K562 (cell line): Measurements from ENCODE around the gene IGSF3. TPM values are rescaled to one million over a fixed set of nuclear protein-coding genes. Genes with fewer than 3 reads are reported as not detected.

Experiments
- ATAC-seq: fragments of 200-7000 bp; cut with Tn5 transposase; 3 replicates; pipeline ENCODE4 v1.9.1; 2020; ENCODE audit warnings: moderate library complexity
- BruUV-seq: library from RNA; stranded (reverse); fragments of 400-500 nt; replicated peaks from 2 replicates; lab custom pipeline; 2021; lab: Mats Ljungman, UMichigan
- CTCF ChIA-PET: fragments of 300-600 bp; formaldehyde crosslinking; extraction: SDS; loops from one replicate; lab custom pipeline; 2021; ENCODE audit warnings: low intra/inter-chr PET ratio; lab: Yijun Ruan, JAX
- POLR2A ChIA-PET: fragments of 300-600, 350-650 bp; sonication (Branson Sonifier 250); formaldehyde crosslinking; extraction: SDS; loops from one replicate; lab custom pipeline; 2021; ENCODE audit warnings: antibody characterized with exemption, inconsistent platforms; lab: Yijun Ruan, JAX
- DNase-seq, 4 experiments: peaks; one replicate each; pipeline versions ENCODE4 v3.0.0 to v3.0.0-alpha.2; 2011 to 2018; ENCODE audit warnings: low spot score in 3 of 4, mixed read lengths in 3 of 4; ENCODE audit errors: extremely low read depth in 1 of 4
- FAIRE-seq: peaks from 2 replicates; lab custom pipeline; 2011; peaks lifted over from hg19 to GRCh38; lab: Jason Lieb, UNC
- H2AFZ ChIP-seq: 2 replicates; pipeline ENCODE4 v1.6.0; 2011; ENCODE audit warnings: low read depth, low read length, control low read depth, inconsistent platforms
- H3K27ac ChIP-seq: fragments of 200-600 bp; 3 replicates; pipeline ENCODE4 v1.8.0; 2011; ENCODE audit warnings: low read depth, mild to moderate bottlenecking, control low read depth, inconsistent platforms, low read length, moderate library complexity, mixed read lengths; ENCODE audit errors: extremely low read depth
- H3K27me3 ChIP-seq, 2 experiments: fragments of 300-600 bp in 1 of 2; 2 replicates in 1 of 2; 3 replicates in 1 of 2; pipeline versions ENCODE4 v1.6.0 to v1.8.0; 2011; ENCODE audit warnings: inconsistent platforms in 2 of 2, low read length in 2 of 2, mild to moderate bottlenecking in 1 of 2, mixed read lengths in 1 of 2, moderate library complexity in 1 of 2; ENCODE audit not compliant: control insufficient read depth in 2 of 2, insufficient read depth in 2 of 2
- H3K36me3 ChIP-seq: fragments of 300-600 bp; 3 replicates; pipeline ENCODE4 v1.8.0; 2011; ENCODE audit warnings: mild to moderate bottlenecking, low read length, inconsistent platforms; ENCODE audit not compliant: control insufficient read depth, insufficient read depth
- H3K4me1 ChIP-seq, 2 experiments: fragments of 200-600 bp in 1 of 2; replicated peaks in 1 of 2; 2 replicates in 1 of 2; 3 replicates in 1 of 2; pipeline versions ENCODE4 v1.5.1 to v1.8.0; 2011; ENCODE audit warnings: inconsistent platforms in 2 of 2, low read length in 2 of 2, mild to moderate bottlenecking in 1 of 2, mixed read lengths in 1 of 2, moderate library complexity in 1 of 2; ENCODE audit not compliant: control insufficient read depth in 2 of 2, insufficient read depth in 2 of 2
- H3K4me2 ChIP-seq: 2 replicates; pipeline ENCODE4 v1.6.1; 2011; ENCODE audit warnings: low read length, control low read depth, inconsistent platforms, mixed read lengths; ENCODE audit not compliant: insufficient read depth
- H3K4me3 ChIP-seq: fragments of 200-600 bp; sonication (generic), shearing (Covaris generic); 2 replicates; pipeline ENCODE4 v1.5.1; 2016; ENCODE audit warnings: control low read depth, inconsistent platforms
- H3K79me2 ChIP-seq: fragments of 200-600 bp; 3 replicates; pipeline ENCODE4 v1.8.0; 2011; ENCODE audit warnings: low read length, inconsistent platforms; ENCODE audit not compliant: control insufficient read depth, insufficient read depth
- H3K9ac ChIP-seq, 2 experiments: 2 replicates each; pipeline versions ENCODE4 v1.6.0 to v1.6.1; 2011; ENCODE audit warnings: low read depth in 2 of 2, low read length in 2 of 2, control low read depth in 1 of 2, inconsistent platforms in 1 of 2, mild to moderate bottlenecking in 1 of 2, mixed read lengths in 1 of 2; ENCODE audit not compliant: insufficient read depth in 1 of 2
- H3K9me1 ChIP-seq: one replicate; pipeline ENCODE4 v1.6.0; 2011; ENCODE audit warnings: inconsistent platforms, mild to moderate bottlenecking, low read length, moderate library complexity; ENCODE audit not compliant: control insufficient read depth, insufficient read depth
- H3K9me3 ChIP-seq: replicated peaks from 2 replicates; pipeline ENCODE4 v1.5.1; 2011; ENCODE audit warnings: low read depth, low read length, inconsistent platforms; ENCODE audit not compliant: control insufficient read depth, insufficient read depth
- H4K20me1 ChIP-seq: replicated peaks from 2 replicates; pipeline ENCODE4 v1.6.1; 2011; ENCODE audit warnings: low read length, inconsistent platforms, mixed read lengths; ENCODE audit not compliant: control insufficient read depth, insufficient read depth
- CEBPG ChIP-seq, 3 experiments: fragments of 200-800 bp in 1 of 3; sonication (Bioruptor generic) in 1 of 3; sonication (generic) in 1 of 3; formaldehyde crosslinking in 1 of 3; IDR thresholded peaks in 2 of 3; conservative IDR thresholded peaks in 1 of 3; 2 replicates each; pipeline versions ENCODE4 v1.6.1 to v1.8.0; 2016 to 2022; ENCODE audit warnings: missing compliant biosample characterization in 2 of 3, missing genetic modification characterization in 2 of 3, mild to moderate bottlenecking in 1 of 3, missing genetic modification reagents in 1 of 3
- HIVEP1 ChIP-seq: fragments of 250-450 bp; sonication (Bioruptor Pico); IDR thresholded peaks from 2 replicates; pipeline ENCODE4 v1.4.0; 2020; ENCODE audit warnings: mild to moderate bottlenecking
- HSF4 ChIP-seq: fragments of 250-450 bp; sonication (Bioruptor Pico); IDR thresholded peaks from 2 replicates; pipeline ENCODE4 v2.1.2; 2022; ENCODE audit warnings: mild to moderate bottlenecking, moderate library complexity, borderline replicate concordance
- KLF16 ChIP-seq: IDR thresholded peaks from 2 replicates; pipeline ENCODE4 v1.6.1; 2016; ENCODE audit warnings: antibody characterized with exemption
- MEIS2 ChIP-seq: fragments of 450-650 bp; IDR thresholded peaks from 2 replicates; pipeline ENCODE4 v1.6.1; 2014; ENCODE audit warnings: mild to moderate bottlenecking; ENCODE audit not compliant: partially characterized antibody
- RBM25 ChIP-seq: fragments of 200-400 bp; formaldehyde crosslinking; IDR thresholded peaks from 2 replicates; pipeline ENCODE4 v1.6.1; 2018; ENCODE audit warnings: low read length, low read depth, moderate library complexity; ENCODE audit not compliant: severe bottlenecking
- ZNF121 ChIP-seq: sonication (generic); formaldehyde crosslinking; conservative IDR thresholded peaks from 2 replicates; pipeline ENCODE4 v1.8.0; 2022; ENCODE audit warnings: missing genetic modification reagents
- ZNF197 ChIP-seq: fragments of 200-800 bp; sonication (Bioruptor generic); IDR thresholded peaks from 2 replicates; pipeline ENCODE4 v1.6.1; 2016; ENCODE audit warnings: low read depth, missing genetic modification characterization, missing compliant biosample characterization
- ZNF274 ChIP-seq: IDR thresholded peaks from 2 replicates; pipeline ENCODE4 v1.6.1; 2011; ENCODE audit warnings: low read depth, mild to moderate bottlenecking, low read length, moderate library complexity, borderline replicate concordance
- ZNF431 ChIP-seq: sonication (generic); formaldehyde crosslinking; IDR thresholded peaks from 2 replicates; pipeline ENCODE4 v1.8.0; 2022; ENCODE audit warnings: mild to moderate bottlenecking, missing genetic modification reagents
- WGBS: fragments of 100-300 bp; shearing (Covaris generic); methylation state at CpG from one replicate; pipeline ENCODE4 v1.1.6; 2016; ENCODE audit warnings: low coverage, mixed read lengths; ENCODE audit not compliant: insufficient coverage; ENCODE audit errors: missing lambda C conversion rate; 5-methylcytosine and 5-hydroxymethylcytosine counted together
- in situ Hi-C: fragments of 300-500 bp; cut with MboI; formaldehyde crosslinking; loops from 4 replicates; pipeline ENCODE4 v1.15.0; 2018; ENCODE audit warnings: inconsistent platforms, mixed read lengths
- intact Hi-C: fragments of 100-400 bp; cut with micrococcal nuclease; formaldehyde crosslinking; loops from 2 replicates; pipeline ENCODE4 v1.14.2; 2022
- polyA plus RNA-seq, 8 experiments: library from polyadenylated mRNA; depleted of rRNA in 4 of 8; stranded (reverse) in 5 of 8; unstranded in 3 of 8; fragments of >200 nt; fragmentation: Nextera tagmentation in 2 of 8; fragmentation: Illumina TruSeq in 1 of 8; extraction: Ambion mirVana in 2 of 8; extraction: Trizol in 1 of 8; gene quantifications; 2 replicates each; pipeline versions ENCODE4 v1.2.1 to v1.2.3, GENCODE V29; 2011 to 2014; ENCODE audit warnings: inconsistent platforms in 1 of 8, missing spikeins in 1 of 8
- total RNA-seq, 7 experiments: library from RNA; depleted of rRNA in 6 of 7; stranded (reverse); fragments of >200 nt in 6 of 7; fragmentation: Illumina TruSeq in 2 of 7; extraction: Trizol in 2 of 7; gene quantifications; 2 replicates each; pipeline versions ENCODE4 v1.2.1 to v1.2.3, GENCODE V29; 2011 to 2021; ENCODE audit warnings: low replicate concordance in 1 of 7
- TF ChIP-seq, protein P1 (sequence below): fragments of 450-650 bp; IDR thresholded peaks from 2 replicates; pipeline ENCODE4 v1.6.1; 2016
- TF ChIP-seq, protein P2 (sequence below), 2 experiments: fragments of 450-650 bp; IDR thresholded peaks; 2 replicates each; pipeline ENCODE4 v1.6.1; 2016
- TF ChIP-seq, protein P3 (sequence below), 2 experiments: fragments of 450-650 bp in 1 of 2; sonication (generic) in 1 of 2; formaldehyde crosslinking in 1 of 2; IDR thresholded peaks in 1 of 2; conservative IDR thresholded peaks in 1 of 2; 2 replicates each; pipeline versions ENCODE4 v1.6.1 to v1.8.1; 2016 to 2023; ENCODE audit warnings: mild to moderate bottlenecking in 2 of 2, moderate library complexity in 2 of 2, inconsistent platforms in 1 of 2, missing genetic modification reagents in 1 of 2

IGSF3 gene
- total and polyA plus RNA-seq, 9 of the 15 experiments (the other 6 are each of a cell fraction or from before 2014, with no cell fraction given), result 1.1 to 15.0 (median 8.3) TPM

DNA sequence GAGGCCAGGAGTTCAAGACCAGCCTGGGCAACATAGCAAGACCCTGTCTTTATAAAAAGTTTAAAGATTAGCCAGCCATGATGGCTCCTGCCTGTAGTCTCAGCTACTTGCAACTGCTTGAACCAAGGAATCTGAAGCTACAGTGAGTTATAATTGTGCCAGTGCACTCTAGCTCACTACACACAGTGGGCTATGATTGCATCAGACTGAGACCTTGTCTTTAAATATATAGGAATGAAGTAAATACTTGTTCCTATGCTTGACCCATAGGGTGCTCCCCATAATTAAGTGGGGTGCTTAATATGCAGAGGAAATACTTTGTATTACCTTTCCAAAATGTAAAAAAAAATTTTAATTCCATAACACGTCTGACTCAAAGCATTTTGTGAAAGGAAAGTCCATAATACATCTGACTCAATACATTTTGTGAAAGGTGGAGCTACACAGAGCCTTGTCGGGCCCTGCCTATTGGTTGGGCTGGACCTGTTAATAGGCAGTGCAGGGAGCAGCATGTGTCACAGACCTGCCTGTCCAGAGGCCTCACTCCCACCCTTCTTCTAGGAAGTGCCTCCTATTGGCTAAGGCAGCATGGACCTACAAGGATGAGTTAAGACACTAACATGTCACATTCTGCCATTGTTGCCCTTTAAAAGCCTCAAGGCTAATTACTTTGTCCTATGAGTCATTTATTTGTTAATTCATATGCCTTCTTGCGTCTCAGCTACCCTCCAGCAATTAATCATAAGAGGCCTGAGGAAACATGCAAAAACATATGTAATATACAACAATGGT lies 130.3 kb downstream of the IGSF3 start:
- ATAC-seq (peak; percentile 89), DNase-seq (peak in 3 of 4 experiments; percentile 32 to 45 (median 40)), FAIRE-seq (no peak)
- H3K4me2 ChIP-seq, result no peak overlapping the region
- no peaks in the 10 kb centered on the region for H4K20me1 ChIP-seq
- no peaks in the 10 kb centered on the region for H3K9me1 ChIP-seq
- peaks cover 78% of the 10 kb centered on the region for H3K36me3 ChIP-seq
- no peak overlapping the region for H3K9ac ChIP-seq
- TF ChIP-seq ZNF121, result peak; percentile 42; the same call in 1 of the 2 replicates
- TF ChIP-seq CEBPG (CRISPR knock-in tag; IDR thresholded peaks at IDR 0.05), result no peak
- TF ChIP-seq CEBPG (tag; conservative IDR thresholded peaks at IDR 0.05 in 1 of 2, IDR thresholded peaks at IDR 0.05 in 1 of 2), result peak in 1 of 2 experiments; percentile 67; a peak in 2 of 4 replicates
- TF ChIP-seq, protein P1, sequence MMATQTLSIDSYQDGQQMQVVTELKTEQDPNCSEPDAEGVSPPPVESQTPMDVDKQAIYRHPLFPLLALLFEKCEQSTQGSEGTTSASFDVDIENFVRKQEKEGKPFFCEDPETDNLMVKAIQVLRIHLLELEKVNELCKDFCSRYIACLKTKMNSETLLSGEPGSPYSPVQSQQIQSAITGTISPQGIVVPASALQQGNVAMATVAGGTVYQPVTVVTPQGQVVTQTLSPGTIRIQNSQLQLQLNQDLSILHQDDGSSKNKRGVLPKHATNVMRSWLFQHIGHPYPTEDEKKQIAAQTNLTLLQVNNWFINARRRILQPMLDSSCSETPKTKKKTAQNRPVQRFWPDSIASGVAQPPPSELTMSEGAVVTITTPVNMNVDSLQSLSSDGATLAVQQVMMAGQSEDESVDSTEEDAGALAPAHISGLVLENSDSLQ, result peak; percentile 68
- TF ChIP-seq HIVEP1 (CRISPR knock-in tag), result no peak
- TF ChIP-seq RBM25, result peak; percentile 5
- TF ChIP-seq, protein P2, sequence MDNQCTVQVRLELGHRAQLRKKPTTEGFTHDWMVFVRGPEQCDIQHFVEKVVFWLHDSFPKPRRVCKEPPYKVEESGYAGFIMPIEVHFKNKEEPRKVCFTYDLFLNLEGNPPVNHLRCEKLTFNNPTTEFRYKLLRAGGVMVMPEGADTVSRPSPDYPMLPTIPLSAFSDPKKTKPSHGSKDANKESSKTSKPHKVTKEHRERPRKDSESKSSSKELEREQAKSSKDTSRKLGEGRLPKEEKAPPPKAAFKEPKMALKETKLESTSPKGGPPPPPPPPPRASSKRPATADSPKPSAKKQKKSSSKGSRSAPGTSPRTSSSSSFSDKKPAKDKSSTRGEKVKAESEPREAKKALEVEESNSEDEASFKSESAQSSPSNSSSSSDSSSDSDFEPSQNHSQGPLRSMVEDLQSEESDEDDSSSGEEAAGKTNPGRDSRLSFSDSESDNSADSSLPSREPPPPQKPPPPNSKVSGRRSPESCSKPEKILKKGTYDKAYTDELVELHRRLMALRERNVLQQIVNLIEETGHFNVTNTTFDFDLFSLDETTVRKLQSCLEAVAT (IDR thresholded peaks at IDR 0.05), result no peak
- no peak for TF ChIP-seq ZNF274
- TF ChIP-seq MEIS2, result peak; percentile 55
- TF ChIP-seq, protein P3, sequence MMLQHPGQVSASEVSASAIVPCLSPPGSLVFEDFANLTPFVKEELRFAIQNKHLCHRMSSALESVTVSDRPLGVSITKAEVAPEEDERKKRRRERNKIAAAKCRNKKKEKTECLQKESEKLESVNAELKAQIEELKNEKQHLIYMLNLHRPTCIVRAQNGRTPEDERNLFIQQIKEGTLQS (IDR thresholded peaks at IDR 0.05), result peak; percentile 4; the same call in 1 of the 2 replicates
- TF ChIP-seq, protein P3 (CRISPR knock-in tag; conservative IDR thresholded peaks at IDR 0.05), result no peak
- no peak for TF ChIP-seq HSF4 (CRISPR knock-in tag)
- TF ChIP-seq KLF16, result no peak
- no peak for TF ChIP-seq ZNF431 (CRISPR knock-in tag)
- TF ChIP-seq ZNF197 (CRISPR knock-in tag), result no peak
- 73% methylated on average over 3 of the region's 3 CpGs for WGBS
- H3K9me3 ChIP-seq, result no peaks in the 10 kb centered on the region
- no peak overlapping the region for H2AFZ ChIP-seq
- H3K27me3 ChIP-seq, result no peaks in the 10 kb centered on the region
- no peaks in the 10 kb centered on the region for H3K79me2 ChIP-seq
- ChIA-PET POLR2A (interaction anchor here (0.6 kb wide), 2 partner anchors 27 to 383 kb away, joined by 3 to 5 read pairs; no protein-coding TSS in a partner anchor), CTCF (no interaction called here)
- no peak overlapping the region for H3K4me3 ChIP-seq
- in situ Hi-C loops (no loop called here), intact Hi-C loops (no loop called here)
- no TSS peak for BruUV-seq
- H3K27ac ChIP-seq, result no peak overlapping the region
- H3K4me1 ChIP-seq, result peaks cover 0 to 4% of the 10 kb centered on the region in 2 experiments; a peak in 1 of 5 replicates
